NCI-H1092 treated with DMSO at 0.1 percent for 48 hours (cell line): ENCODE results near the gene SLC25A26.
"Not testable (repeated sequence)": the region's sequence is repeated elsewhere in the genome, so short reads cannot be mapped to it uniquely, and the experiment has no call there.

Experiments used
- DNase-seq: peaks from one replicate; lab custom pipeline; 2025; lab: John Stamatoyannopoulos, UW

Gene SLC25A26

GRCh38 chr3:66411961-66412887 is 191.4 kb downstream of the SLC25A26 start:
- no peak for DNase-seq

GRCh38 chr3:66413151-66413751 is 192.4 kb downstream of the SLC25A26 start:
- no peak for DNase-seq

DNA sequence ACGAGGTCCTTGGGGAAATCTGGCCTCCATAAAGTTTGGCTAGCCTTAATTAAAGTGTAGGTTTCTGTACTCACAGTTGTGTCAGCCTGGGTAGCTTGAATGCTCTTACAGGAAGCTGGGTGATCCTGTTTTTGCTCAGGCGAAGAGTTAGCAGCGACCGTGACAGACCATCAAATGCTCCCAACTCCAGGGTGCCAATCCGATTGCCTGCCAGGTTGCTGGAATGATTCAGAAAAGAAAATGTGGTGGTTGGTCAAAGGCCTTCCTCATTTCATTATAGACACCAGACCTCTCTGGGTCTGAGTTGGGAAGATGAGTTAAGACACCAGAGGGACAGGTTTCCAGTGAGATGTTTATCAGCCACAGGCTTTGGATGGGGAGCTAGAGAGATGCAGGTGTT is 194.0 kb downstream of the SLC25A26 start:
- no peak for DNase-seq

DNA sequence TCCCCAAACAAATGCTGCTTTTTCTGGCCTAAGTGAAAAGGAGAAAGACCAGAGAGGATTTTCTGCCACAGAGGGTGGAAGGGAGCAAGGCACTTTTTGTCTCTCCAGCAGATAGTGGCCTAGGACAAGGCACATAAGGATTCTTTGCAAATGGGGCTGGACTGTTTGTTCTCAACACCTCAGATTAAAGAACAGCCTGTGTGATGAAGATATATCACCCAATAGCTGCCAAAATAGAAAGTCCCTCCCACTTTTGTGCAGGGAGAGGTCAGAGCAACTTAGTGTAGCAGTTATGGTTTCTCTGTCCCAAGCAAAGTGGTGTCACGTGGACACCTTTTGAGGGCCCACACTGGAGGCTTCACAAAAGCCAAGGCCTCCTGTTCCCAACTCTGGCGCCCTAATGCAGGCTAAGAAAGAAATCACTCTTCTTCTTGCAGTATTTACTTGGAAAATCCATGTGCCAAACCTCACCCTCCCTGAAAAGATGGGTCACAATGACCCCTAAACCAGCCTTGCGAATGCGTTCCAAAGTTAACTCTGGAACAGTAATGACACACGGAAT is 195.1 kb downstream of the SLC25A26 start:
- no peak for DNase-seq

- DNase-seq: no peak
Measured at GRCh38 chr3:66416556-66417304, 195.9 kb downstream of the SLC25A26 start.

GRCh38 chr3:66418475-66418931 is 197.7 kb downstream of the SLC25A26 start:
- peak; percentile 4 for DNase-seq

DNA sequence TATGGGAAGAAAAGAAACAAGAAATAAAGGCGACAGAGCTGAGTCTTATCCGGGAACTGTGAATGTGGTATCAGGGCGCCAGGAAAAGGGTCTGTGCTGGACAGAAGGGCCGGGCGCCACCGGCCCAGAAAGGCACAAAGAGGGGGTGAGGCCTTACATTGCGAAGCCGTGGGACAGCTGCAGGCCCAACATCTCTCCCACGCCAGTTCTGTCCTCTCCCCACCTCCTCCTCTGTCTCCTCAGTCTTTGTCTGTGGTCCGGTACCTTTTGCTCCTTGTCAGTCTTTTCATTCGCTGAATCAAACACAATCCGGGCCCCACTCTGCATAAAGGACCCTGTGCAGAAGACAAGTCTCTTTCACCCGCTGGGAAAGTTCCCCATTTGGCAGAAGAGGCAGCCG is 198.2 kb downstream of the SLC25A26 start:
- DNase-seq: no peak

GRCh38 chr3:66421144-66421543 is 200.3 kb downstream of the SLC25A26 start:
- DNase-seq: not testable (repeated sequence)

DNA sequence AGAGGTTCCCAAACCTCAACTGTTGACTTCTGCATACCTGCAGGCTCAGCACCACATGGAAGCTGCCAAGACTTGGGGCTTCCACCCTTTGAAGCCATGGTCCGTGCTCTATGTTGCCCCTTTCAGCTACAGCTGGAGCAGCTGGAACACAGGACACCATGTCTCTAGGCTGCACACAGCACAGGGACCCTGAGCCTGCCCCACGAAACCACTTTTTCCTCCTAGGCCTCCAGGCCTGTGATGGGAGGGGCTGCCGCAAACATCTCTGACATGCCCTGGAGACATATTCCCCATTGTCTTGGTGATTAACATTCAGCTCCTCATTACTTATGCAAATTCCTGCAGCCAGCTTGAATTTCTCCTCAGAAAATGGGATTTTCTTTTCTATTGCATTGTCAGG is 201.1 kb downstream of the SLC25A26 start:
- not testable (repeated sequence) for DNase-seq

- no peak for DNase-seq
Measured at GRCh38 chr3:66423791-66424190, 203.0 kb downstream of the SLC25A26 start.

DNA sequence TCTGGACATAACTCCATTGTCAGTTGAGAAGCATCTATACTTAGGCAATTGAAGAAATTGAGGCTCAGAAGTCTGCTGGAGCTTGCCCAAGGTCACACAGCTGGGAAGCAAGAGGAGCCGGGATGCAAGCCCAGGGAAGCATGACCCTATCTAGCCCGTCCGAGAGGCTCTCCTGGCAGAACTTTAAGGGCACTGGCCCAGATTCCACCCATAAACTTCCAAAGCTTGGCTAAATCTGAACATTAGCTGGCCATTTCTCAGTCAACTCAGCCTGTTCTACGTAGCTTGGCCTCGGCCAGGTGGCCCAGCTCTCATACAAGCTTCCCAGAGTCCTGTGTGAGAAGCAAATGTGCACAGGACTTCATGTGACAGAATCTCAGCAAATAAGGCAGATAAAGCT is 204.2 kb downstream of the SLC25A26 start:
- no peak for DNase-seq

- DNase-seq: no peak
Measured at GRCh38 chr3:66425576-66426114, 204.8 kb downstream of the SLC25A26 start.

DNA sequence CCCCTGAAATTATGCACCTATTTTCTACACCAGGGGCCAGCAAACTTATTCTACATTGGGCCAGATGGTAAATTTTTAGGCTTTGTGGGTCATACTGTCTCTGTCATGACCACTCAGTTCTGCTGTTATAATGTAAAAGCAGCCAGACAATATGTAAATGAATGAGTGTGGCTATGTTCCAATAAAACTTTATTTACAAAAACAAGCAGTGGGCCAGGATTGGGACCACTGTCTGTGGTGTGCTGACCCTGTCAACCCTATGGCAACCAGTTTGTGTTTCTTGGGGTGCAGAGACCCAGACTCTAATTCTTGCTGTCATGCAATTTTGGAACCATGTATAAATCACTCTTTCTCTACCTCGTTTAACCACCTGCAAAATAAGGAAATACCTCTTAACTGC is 205.3 kb downstream of the SLC25A26 start:
- DNase-seq: no peak

DNA sequence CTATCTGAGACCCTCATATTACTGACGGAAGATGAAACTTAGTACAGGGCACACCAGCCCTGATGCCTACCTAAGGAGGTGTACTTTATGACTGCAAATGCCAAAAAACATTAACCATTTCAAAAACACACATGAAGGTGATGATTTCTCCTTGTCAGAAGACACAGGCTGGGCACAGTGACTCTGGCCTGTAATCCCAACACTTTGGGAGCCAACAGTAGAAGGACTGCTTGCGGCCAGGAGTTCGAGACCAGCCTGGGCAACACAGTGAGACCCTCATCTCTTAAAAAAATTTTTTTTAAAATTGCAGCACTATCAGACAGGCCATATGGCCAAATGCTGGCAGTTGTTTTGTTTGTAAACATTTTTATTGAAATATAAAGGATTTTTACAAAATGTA is 206.6 kb downstream of the SLC25A26 start:
- DNase-seq: no peak

DNA sequence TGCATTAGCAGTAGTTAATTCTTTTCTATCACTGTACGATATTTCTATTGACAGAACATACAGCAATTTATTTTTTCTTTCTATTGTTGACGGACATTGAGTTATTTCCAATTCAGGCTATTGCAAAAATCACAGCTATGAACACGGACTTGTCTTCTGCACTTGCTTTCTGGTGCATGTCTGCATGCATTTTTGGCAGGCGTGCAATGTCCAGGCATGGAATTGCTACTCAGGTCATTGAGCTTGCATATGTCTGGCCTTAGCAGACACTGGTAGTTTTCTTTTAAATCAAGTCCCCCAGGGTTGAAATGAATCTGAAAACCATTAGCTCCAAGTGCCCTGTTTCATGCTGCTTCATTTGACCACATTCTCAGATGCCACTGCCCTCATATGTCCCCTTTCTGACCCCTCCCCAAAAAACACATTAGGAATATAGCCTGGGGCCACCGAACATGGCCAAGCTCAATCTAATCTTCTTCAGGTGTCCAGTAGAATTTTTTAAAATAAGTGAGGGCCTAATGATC is 207.2 kb downstream of the SLC25A26 start:
- no peak for DNase-seq
